GM19468 (cell line): Measurements from ENCODE around the gene ASCC3.

ENCODE experiments used
- ATAC-seq: cut with Tn5 transposase; IDR thresholded peaks from one replicate; pipeline ENCODE4 v1.9.1; 2021; ENCODE audit warnings: mild to moderate bottlenecking, moderate library complexity, moderate number of reproducible peaks; ENCODE audit not compliant: unreplicated experiment; ENCODE audit errors: extremely low read depth

Gene ASCC3

GRCh38 chr6:100614386-100614785 is 266.7 kb downstream of the ASCC3 start:
- no peak for ATAC-seq

GRCh38 chr6:100613656-100614055 is 267.5 kb downstream of the ASCC3 start:
- ATAC-seq = no peak

- ATAC-seq = no peak
Observed at GRCh38 chr6:100612094-100612493, 269.0 kb downstream of the ASCC3 start.

- ATAC-seq = no peak
Observed at GRCh38 chr6:100599088-100599770, 281.9 kb downstream of the ASCC3 start.

GRCh38 chr6:100595456-100595855 is 285.7 kb downstream of the ASCC3 start:
- ATAC-seq = no peak

- no peak for ATAC-seq
Observed at GRCh38 chr6:100593522-100593921, 287.6 kb downstream of the ASCC3 start.

GRCh38 chr6:100592929-100593328 is 288.2 kb downstream of the ASCC3 start:
- ATAC-seq = no peak

GRCh38 chr6:100577425-100577824 is 303.7 kb downstream of the ASCC3 start:
- no peak for ATAC-seq

- ATAC-seq = no peak
Observed at GRCh38 chr6:100575921-100576320, 305.2 kb downstream of the ASCC3 start.

- no peak for ATAC-seq
Observed at GRCh38 chr6:100574836-100575235, 306.3 kb downstream of the ASCC3 start.

- no peak for ATAC-seq
Observed at GRCh38 chr6:100573166-100573565, 308.0 kb downstream of the ASCC3 start.

GRCh38 chr6:100568255-100568654 is 312.9 kb downstream of the ASCC3 start:
- ATAC-seq = no peak

- no peak for ATAC-seq
Observed at GRCh38 chr6:100566563-100566962, 314.6 kb downstream of the ASCC3 start.

- ATAC-seq = no peak
Observed at GRCh38 chr6:100565439-100566104, 315.6 kb downstream of the ASCC3 start.

- no peak for ATAC-seq
Observed at GRCh38 chr6:100559859-100560258, 321.3 kb downstream of the ASCC3 start.

- ATAC-seq = no peak
Observed at GRCh38 chr6:100554228-100554627, 326.9 kb downstream of the ASCC3 start.

GRCh38 chr6:100553243-100553642 is 327.9 kb downstream of the ASCC3 start:
- no peak for ATAC-seq

GRCh38 chr6:100549406-100550167 is 331.5 kb downstream of the ASCC3 start:
- ATAC-seq = no peak

GRCh38 chr6:100538086-100538485 is 343.0 kb downstream of the ASCC3 start:
- ATAC-seq = no peak

- ATAC-seq = no peak
Observed at GRCh38 chr6:100518588-100518987, 362.5 kb downstream of the ASCC3 start.

GRCh38 chr6:100517633-100518032 is 363.5 kb downstream of the ASCC3 start:
- ATAC-seq = no peak
